Activated CD4-positive, alpha-beta T cell treated with anti-CD3 and anti-CD28 coated beads, Interleukin-2, amount 50 U/mL, for 1 hour (primary cell): ENCODE results near the gene DMD.

Experiments used
- DNase-seq: peaks from one replicate; pipeline ENCODE4 v3.0.0-alpha.2; 2020

The DMD gene

GRCh38 chrX:33014086-33014485 is 197.3 kb downstream of the DMD start:
- DNase-seq = no peak

- no peak for DNase-seq
Observed at GRCh38 chrX:33001107-33001506, 210.2 kb downstream of the DMD start.

- no peak for DNase-seq
Observed at GRCh38 chrX:32998776-32999175, 212.6 kb downstream of the DMD start.

GRCh38 chrX:32995427-32995826 is 215.9 kb downstream of the DMD start:
- DNase-seq = no peak

GRCh38 chrX:32987142-32987541 is 224.2 kb downstream of the DMD start:
- DNase-seq = no peak

GRCh38 chrX:32985544-32985943 is 225.8 kb downstream of the DMD start:
- DNase-seq = no peak

GRCh38 chrX:32966821-32967355 is 244.5 kb downstream of the DMD start:
- DNase-seq = no peak

GRCh38 chrX:32954125-32954524 is 257.2 kb downstream of the DMD start:
- DNase-seq = no peak

GRCh38 chrX:32948130-32948529 is 263.2 kb downstream of the DMD start:
- DNase-seq = no peak

- no peak for DNase-seq
Observed at GRCh38 chrX:32937043-32937442, 274.3 kb downstream of the DMD start.

- no peak for DNase-seq
Observed at GRCh38 chrX:32933548-32933947, 277.8 kb downstream of the DMD start.

- no peak for DNase-seq
Observed at GRCh38 chrX:32929040-32929439, 282.3 kb downstream of the DMD start.

- no peak for DNase-seq
Observed at GRCh38 chrX:32896088-32896487, 315.3 kb downstream of the DMD start.

- DNase-seq = no peak
Observed at GRCh38 chrX:32894679-32895078, 316.7 kb downstream of the DMD start.

GRCh38 chrX:32893751-32894150 is 317.6 kb downstream of the DMD start:
- no peak for DNase-seq

GRCh38 chrX:32877592-32877991 is 333.8 kb downstream of the DMD start:
- no peak for DNase-seq

- no peak for DNase-seq
Observed at GRCh38 chrX:32874839-32875238, 336.5 kb downstream of the DMD start.

GRCh38 chrX:32873786-32874185 is 337.6 kb downstream of the DMD start:
- no peak for DNase-seq

- no peak for DNase-seq
Observed at GRCh38 chrX:32871636-32872035, 339.7 kb downstream of the DMD start.

- DNase-seq = no peak
Observed at GRCh38 chrX:32868524-32868895, 342.8 kb downstream of the DMD start.

GRCh38 chrX:32867781-32868523 is 343.4 kb downstream of the DMD start:
- no peak for DNase-seq

- no peak for DNase-seq
Observed at GRCh38 chrX:32852203-32852602, 359.1 kb downstream of the DMD start.

GRCh38 chrX:32851556-32851955 is 359.8 kb downstream of the DMD start:
- no peak for DNase-seq

GRCh38 chrX:32847921-32848320 is 363.4 kb downstream of the DMD start:
- DNase-seq = no peak

GRCh38 chrX:32842053-32842452 is 369.3 kb downstream of the DMD start:
- DNase-seq = no peak
